ENCODE measurements around the gene PRDM8.
"Not testable (repeated sequence)": the region's sequence is repeated elsewhere in the genome, so short reads cannot be mapped to it uniquely, and the experiment has no call there.

The PRDM8 gene

DNA sequence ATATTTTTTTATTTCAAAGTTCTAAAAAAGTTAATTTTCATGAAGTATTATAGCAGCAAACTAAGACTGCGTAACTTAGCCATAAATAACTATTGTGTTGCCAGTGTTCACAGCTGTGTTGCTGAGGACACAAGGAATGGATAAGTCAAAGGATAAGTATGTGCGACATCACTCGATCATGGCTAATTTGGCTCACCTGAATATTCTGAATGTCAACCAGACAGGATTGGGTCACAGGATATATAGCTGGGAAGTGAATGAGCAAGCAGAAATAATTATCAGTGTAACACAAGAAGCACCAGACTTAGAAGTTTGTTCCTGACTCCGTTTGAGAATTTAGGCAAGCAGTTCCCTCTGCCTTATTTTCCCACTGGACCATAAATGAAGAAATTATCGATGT, 33.9 kb downstream of the PRDM8 start:
- no peak for DNase-seq

GRCh38 chr4:80232707-80233370, 35.5 kb downstream of the PRDM8 start:
- no peak for DNase-seq

- no peak for DNase-seq
Observed at GRCh38 chr4:80233390-80233789, 36.1 kb downstream of the PRDM8 start.

DNA sequence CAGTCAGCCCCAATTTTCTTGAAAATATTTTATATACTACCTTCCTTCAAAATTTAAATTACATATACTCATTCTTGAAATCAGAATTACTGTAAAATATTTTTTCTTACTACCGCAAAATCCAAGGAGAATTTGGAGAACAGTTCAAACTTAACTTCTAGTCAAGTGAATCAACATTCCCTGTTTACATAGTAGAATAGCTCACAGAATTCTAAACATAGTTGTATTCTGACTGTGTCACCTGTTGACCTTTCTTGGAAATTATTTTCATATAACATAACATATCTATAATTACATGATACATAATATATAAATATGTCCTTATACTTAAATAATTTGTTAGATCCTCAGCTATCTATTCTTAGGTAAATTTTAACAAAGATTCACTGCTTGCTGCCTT, 38.1 kb downstream of the PRDM8 start:
- no peak for DNase-seq

DNA sequence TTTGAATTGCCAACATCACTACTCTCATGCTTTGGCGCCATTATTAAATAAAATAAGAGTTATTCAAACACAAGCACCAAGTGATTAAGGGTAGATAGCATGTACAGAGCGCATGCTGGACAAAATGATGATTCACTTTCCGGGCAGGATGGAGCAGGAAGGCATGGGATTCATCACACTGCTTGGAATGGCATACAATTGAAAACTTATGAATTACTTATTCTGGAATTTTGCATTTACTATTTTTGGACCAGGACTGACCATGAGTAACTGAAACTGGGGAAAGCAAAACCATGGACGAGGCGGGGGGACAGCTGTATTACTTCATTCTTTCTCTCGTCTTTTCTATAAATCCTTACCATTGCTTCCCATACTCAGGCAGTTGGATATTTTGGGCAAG, 40.7 kb downstream of the PRDM8 start:
- no peak for DNase-seq

DNA sequence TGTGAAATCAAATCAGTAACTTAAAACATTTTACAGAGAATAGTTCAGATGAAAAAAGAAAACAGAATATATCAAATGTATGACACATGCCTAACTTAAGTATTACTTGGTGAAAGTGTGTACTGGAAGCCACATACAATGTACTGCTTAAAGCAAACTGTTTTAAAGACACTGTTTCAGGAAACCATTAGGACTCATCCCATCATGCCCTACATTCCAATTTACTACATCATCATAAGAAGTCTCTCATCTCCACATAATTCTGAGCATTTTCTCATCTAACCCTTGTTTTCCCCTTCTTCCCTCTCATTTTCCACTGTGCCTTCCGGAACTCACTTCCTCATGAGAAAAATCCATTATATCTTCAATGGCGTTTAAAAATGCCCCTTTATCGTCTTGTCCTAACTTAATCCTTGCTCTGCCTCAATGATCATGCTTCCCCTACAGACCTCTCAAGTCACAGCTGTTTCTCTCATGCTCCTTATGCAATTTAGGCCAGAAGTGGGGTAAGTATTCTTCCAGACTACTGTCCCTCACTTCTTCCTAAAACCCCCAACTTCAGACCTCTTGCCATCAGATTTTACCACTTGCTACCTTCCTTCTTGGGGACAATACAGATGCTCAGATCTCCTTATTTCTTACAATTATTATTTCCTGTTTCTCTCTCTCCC, 42.3 kb downstream of the PRDM8 start:
- DNase-seq, result no peak

GRCh38 chr4:80240976-80241375, 43.7 kb downstream of the PRDM8 start:
- DNase-seq, result no peak

DNA sequence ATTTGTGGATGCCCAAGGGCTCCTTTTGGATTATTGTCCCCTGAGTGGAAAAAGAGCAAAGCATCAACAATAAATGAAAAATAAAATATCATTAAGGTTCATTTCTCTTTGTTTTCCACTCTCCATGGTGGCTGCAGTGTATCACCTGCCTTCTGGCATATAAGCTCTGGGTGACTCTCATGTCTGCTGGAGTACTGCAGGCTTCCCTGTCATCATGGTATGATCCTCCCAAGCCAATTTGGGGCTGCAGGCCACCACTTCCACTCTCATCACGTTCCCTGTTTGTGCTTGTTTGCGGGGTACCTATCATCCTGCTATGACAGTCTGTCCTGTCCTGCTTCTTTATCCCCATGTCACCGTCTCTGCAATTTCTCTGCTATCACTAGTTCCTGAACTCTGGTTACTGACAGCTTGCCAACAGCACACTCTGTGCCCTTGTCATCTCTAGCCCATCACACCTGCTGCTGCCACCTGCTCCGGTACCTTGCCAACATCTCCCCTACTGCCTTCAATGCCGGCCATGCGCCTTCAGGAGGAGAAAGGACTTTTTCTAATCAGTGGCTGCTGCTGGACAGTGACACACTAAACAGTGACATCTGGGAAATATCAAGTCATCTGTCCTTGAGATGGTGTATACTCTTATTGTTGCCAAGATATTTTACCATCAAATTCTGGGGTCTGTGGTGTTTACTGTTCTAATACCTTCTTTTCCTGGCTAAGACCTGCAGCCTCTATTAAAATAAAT, 46.1 kb downstream of the PRDM8 start:
- DNase-seq, result no peak

DNA sequence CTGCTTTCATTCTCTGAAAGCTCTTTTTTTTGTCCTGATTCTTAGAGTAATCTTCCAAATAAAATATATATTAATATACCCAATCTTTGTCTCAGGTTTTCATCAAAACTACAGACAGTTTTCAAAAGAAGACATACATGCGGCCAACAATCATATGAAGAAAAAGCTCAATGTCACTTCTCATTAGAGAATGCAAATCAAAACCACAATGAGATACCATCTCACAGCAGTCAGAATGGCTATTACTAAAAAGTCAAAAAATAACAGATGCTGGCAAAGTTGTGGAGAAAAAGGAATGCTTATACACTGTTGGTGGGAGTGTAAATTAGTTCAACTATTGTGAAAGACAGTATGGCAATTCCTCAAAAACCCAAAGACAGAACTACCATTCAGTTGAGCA, 50.2 kb downstream of the PRDM8 start:
- DNase-seq, result not testable (repeated sequence)

- DNase-seq, result no peak
Observed at GRCh38 chr4:80249144-80249543, 51.8 kb downstream of the PRDM8 start.

DNA sequence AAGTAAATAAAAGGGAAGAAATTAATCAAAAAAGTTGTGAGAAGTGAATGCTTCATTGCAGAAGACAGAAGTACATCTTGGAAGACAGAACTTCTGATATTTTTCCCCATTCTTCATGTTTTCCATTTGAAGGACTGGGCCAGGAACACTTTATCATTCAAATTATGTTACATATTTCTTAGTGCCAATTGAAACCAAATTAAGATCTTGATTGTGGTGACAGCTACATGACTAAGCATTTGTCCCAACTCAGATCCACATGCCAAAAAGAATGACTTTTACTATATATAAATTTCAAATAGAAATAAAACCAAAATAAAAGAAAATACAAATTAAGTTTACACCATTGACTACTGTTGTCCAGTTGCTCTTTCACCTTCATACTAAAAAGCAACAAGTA, 55.1 kb downstream of the PRDM8 start:
- DNase-seq, result no peak

DNA sequence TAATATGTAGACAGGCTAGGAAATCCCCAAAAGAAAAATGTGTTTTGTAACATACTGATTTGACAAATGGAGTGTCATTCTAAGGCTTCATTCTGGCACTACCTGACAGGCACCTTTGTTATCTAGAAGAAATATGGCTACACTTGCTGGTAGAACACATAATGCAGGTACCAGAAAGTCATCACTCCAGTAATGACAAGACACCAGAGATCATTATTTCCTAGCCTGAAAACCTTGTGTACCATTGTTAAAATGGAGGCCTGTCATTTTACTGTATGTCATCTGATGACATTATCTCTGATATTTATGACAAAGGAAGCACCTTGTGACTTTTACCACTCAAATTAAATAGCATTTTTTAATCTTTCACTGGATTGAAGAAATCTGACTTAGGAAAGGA, 55.6 kb downstream of the PRDM8 start:
- no peak for DNase-seq

GRCh38 chr4:80253510-80253909, 56.2 kb downstream of the PRDM8 start:
- no peak for DNase-seq
